Measurements from ENCODE around the gene CLDN22.
"Not testable (repeated sequence)": the region's sequence is repeated elsewhere in the genome, so short reads cannot be mapped to it uniquely, and the experiment has no call there.

Gene CLDN22

GRCh38 chr4:183347566-183347965, 27.5 kb upstream of the CLDN22 start:
- no peak for DNase-seq (ENCODE audit: low read depth in 2 of 2, low spot score in 1 of 2)

DNA sequence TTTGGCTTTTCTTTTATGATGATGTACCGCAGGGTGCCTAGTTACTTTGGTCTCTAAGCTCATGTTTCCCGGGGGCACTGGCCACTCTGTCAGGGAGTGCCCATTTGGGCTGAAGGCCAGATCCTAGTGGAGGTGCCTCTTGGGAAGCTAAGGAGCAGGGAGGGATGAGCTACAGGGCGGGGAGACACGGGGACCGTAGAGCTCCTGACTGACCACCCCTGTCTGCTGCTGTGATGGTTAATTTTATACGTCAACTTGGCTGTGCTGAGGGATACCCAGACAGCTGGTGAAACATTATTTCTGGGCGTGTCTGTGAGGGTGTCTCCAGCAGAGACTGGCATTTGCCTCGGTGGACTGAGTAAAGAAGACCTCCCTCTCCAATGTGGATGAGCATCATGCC, 27.1 kb upstream of the CLDN22 start:
- DNase-seq (ENCODE audit: low read depth in 2 of 2, low spot score in 1 of 2): no peak

DNA sequence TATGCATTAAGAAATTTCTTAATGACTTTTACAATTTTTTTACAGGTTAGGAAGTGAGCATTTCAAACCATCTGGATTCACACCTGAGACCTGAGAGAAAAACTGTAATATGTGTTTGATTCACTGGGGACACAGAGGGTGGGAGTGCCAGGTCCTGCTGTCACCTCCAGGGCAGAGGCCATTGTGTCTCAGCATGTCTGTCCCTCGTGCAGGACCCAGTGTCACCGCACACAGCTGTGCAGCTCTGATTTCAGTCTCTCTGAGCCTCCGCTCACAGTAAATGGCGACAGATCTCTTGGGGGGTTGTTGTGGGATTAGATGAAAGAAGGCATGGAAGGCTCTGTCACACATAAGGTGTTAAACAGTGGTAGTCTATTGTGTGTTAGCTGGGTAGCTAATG, 25.2 kb upstream of the CLDN22 start:
- DNase-seq (ENCODE audit: low read depth in 2 of 2, low spot score in 1 of 2): no peak

DNA sequence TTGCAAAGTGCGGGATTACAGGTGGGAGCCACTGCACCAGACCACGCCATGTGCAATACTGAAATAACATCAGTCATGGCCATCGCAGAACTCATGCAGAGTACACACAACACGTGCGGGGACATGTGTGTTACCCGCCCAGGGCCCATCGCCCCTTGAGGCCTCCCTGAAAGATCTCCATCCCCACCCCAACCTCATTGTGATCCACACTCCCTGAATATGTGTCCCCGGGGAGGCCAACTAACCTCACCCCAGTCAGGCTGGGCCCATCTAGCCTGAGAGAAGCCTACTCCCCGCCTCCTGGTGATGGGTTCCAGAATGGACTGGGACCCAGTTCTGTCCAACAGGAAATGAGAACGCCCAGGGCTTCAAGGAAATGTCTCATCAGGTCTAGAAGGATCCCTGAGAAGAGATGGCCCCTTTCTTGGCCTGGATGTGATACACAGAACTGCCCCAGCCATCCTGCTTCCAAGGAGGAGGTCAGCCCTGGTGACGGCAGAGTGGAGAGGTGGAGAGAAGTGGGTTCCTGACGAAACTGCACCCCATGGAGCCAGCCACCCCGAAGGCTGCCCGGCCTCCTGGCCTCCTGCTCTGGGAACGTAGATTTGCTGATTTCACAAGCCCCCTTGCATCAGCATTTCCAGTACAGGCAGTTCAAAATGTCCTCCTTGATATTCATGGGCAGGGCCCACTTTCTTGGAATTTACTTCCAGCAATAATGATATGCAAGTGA, 24.6 kb upstream of the CLDN22 start:
- DNase-seq (ENCODE audit: low read depth in 2 of 2, low spot score in 1 of 2): no peak

- DNase-seq (ENCODE audit: low read depth in 2 of 2, low spot score in 1 of 2): no peak
These were observed 23.7 kb upstream of the CLDN22 start for GRCh38 chr4:183343730-183344129.

GRCh38 chr4:183342541-183343533, 22.8 kb upstream of the CLDN22 start:
- DNase-seq (ENCODE audit: low read depth in 2 of 2, low spot score in 1 of 2): no peak

DNA sequence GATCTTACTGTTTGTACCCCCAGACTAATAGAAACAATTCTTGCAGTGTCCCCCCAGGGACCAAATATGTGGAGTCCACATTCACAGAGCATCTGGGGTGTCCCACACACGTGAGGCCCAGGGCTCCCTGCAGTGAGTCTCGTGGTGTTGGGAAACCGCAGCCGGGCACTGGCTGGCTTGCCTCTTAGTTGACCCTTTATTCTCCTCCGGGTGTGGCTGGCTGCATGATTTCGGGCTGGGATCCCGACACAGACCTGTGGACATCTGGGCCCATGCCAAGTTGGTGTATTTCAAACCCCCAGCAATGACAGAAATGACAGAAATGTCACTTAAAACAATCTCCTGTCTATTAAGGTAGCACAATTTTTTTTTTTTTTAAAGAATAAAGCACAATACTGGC, 17.8 kb upstream of the CLDN22 start:
- DNase-seq (ENCODE audit: low read depth in 2 of 2, low spot score in 1 of 2): no peak

- DNase-seq (ENCODE audit: low read depth in 2 of 2, low spot score in 1 of 2): no peak
These were observed 17.3 kb upstream of the CLDN22 start for GRCh38 chr4:183337349-183337748.

DNA sequence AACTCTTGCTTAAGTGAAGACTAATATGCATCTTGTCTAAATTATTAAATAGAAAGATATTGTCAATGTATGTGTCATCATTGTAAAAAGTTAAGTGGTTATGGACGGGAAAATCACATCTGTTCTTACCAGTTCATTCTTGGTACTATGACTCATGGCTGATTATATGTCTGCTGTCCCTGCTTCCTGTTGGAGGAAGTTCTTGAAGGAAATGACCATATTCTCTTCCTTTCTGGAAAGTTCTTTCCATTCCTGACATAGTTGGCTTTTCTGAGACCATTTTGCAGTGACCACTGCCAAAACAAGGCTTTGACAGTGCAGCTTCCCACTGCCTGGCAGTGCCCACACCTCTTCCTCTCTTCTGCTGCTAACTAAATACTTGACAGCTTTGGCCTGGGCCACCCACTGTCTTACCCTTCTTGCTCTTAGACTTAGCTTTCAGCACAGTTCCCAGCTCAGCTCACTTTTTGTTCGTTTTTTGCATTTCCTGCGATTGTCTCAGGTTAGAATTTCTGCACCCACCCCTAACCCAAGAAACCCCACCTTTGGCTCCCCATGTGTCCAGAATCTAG, 15.4 kb upstream of the CLDN22 start:
- DNase-seq (ENCODE audit: low read depth in 2 of 2, low spot score in 1 of 2): no peak

DNA sequence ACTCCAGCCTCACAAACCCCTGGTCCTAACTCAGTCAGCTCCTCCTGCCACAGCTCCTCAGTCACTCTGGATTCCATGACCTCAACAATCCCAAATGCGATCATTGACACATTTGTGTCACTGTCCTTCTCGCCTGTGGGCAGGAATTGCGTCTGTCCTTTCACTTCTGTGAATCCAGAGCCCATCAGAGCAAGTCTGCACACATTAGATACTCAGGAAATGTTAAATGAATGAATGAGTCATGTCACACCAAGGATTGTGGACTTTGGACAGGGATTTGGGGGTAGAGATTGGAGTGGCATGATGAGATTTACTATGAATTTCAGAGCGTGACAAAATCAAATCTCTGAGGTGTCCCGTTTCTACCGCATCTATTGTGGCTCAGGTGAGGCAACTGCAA, 13.9 kb upstream of the CLDN22 start:
- no peak for DNase-seq (ENCODE audit: low read depth in 2 of 2, low spot score in 1 of 2)

DNA sequence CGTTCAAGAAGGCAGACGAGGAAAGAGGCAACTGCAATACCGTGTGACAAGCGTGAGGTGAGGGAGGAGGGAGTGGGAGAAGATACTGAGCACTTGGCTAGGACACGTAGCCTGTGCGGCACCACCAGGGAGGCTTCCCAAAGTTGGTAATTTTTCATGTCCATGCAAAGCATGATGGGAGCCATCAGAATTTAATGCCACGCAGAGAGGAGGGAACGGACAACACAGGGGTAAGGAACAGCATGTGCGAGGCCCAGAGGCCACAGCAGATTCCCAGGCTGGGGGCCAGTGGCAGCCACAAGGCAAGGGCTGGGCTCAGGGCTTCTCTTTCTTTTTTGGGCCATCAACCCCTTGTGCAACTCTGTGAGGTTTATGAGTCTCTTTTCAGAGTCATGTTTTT, 13.1 kb upstream of the CLDN22 start:
- no peak for DNase-seq (ENCODE audit: low read depth in 2 of 2, low spot score in 1 of 2)

DNA sequence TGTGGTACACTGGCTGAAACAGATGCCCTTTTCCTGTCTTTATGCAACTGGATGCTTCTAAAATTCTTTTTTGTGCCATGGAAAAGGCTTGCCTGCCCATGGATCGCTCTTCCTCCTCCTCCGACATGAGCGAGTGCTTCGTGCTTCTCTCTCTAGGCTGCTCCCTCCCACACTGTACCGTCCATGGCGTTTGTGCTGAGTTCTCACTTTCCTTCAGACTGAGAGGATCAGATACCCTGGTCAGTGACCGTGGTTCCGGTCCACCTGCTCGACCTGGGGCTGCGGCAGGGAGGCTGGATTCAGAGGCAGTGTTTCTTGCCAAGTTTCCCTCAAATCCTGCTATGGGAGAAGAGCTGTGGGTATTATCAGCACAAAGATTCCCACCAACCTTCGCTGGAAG, 12.4 kb upstream of the CLDN22 start:
- DNase-seq (ENCODE audit: low read depth in 2 of 2, low spot score in 1 of 2): no peak

DNA sequence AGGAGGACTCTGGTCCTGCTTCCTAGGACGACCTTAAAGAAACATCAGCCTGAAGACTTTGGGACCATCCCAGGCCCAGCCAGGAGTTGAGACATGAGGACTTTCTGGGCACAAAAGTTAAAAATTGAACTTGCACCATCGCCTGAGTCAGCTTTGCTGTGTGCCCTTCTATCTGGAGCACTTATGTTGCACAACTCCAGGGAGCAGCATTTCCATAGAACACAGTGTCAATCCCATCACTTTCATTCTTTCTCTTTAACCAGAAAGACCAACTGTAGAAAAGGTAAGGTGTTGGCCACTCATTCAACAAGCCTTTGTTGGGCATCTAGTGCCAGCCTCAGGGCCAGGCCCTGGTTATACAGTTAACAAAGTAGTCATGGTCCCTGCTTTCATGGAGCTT, 10.8 kb upstream of the CLDN22 start:
- DNase-seq (ENCODE audit: low read depth in 2 of 2, low spot score in 1 of 2): no peak

DNA sequence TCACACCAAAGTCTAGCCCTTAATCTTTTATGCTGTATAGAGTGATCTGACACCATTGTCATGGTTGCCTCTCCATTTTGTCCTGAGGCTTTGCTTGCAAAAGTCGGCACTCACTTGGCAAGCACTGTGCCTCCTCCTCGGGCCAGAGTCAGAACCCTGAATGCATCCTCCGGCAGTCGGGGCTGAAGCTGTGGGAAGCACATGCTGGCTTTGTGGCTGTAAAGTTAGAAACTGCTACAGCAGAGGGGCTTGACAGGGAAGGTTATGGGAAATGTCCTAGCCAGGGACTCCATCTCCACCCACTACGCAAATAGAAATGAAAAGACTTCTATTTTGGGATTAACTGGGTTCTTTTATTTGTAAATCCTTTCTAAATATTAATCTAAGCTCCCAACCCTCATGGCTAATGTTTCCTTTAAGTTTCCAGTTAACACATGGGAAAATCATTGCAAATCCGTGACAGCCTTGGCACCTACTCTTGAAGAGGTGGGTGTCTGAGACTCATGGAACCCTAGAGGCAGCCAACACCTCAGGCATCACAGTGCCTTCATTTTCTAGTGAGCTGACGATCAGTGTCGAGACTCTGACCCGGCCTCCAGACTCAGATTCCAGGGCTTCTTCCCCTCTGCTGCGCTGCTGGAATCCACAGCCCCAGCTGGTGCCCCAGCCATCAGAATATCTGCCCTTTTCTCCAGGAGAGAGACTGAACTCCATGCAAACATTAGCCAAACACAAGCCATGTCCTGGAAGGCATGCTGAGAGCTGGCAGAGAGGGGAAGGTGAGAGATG, 10.1 kb upstream of the CLDN22 start:
- no peak for DNase-seq (ENCODE audit: low read depth in 2 of 2, low spot score in 1 of 2)

GRCh38 chr4:183329244-183329643, 9.2 kb upstream of the CLDN22 start:
- no peak for DNase-seq (ENCODE audit: low read depth in 2 of 2, low spot score in 1 of 2)

- DNase-seq (ENCODE audit: low read depth in 2 of 2, low spot score in 1 of 2): no peak
These were observed 8.8 kb upstream of the CLDN22 start for GRCh38 chr4:183328832-183329231.

DNA sequence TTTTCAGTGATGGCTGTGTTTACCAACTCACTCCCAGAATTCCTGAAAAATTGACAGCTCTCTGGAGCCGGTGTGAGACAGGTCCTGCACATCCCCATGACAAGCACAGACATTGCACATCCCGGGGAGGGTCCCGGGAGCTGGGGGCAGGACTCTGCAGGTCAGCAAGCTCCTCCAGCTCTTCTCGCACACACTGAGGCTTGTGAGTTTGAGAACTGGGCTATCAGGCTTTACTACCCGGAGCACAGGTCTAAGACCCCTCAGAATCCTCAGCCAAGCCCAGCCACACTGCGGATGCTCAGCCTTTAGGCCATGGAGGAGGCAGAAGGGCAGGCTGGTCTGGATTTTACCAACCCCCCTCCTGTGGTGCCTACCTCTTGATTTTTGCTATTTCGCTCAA, 7.8 kb upstream of the CLDN22 start:
- no peak for DNase-seq (ENCODE audit: low read depth in 2 of 2, low spot score in 1 of 2)

DNA sequence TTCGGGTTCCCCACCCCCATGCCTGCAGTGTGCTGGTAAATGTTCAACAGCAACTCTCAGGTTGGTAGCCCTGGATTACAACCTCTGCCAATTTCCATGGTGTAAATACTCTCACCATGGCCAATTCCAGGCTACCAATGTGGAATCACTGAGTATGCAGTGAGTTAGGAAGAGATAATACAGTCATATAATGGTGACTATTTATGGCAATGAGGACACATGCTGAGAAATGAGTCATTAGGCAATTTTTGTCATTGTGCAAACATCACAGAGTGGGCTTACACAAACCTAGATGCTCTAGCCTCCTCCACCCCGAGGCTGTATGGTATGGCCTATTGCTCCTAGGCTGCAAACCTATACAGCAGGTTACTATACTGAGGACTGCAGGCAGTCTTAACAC, 6.8 kb upstream of the CLDN22 start:
- no peak for DNase-seq (ENCODE audit: low read depth in 2 of 2, low spot score in 1 of 2)

DNA sequence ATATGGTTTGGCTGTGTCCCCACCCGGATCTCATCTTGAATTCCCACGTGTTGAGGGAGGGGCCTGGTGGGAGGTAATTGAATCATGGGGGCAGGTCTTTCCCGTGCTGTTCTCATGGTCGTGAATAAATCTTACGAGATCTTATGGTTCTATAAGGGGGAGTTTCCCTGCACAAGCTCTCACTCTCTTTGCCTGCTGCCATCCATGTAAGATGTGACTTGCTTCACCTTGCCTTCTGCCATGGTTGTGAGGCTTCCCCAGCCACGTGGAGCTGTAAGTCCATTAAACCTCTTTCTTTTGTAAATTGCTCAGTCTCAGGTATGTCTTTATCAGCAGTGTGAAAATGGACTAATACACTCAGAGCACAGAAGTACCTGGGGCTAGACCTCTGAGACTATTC, 6.3 kb upstream of the CLDN22 start:
- not testable (repeated sequence) for DNase-seq (ENCODE audit: low read depth in 2 of 2, low spot score in 1 of 2)

DNA sequence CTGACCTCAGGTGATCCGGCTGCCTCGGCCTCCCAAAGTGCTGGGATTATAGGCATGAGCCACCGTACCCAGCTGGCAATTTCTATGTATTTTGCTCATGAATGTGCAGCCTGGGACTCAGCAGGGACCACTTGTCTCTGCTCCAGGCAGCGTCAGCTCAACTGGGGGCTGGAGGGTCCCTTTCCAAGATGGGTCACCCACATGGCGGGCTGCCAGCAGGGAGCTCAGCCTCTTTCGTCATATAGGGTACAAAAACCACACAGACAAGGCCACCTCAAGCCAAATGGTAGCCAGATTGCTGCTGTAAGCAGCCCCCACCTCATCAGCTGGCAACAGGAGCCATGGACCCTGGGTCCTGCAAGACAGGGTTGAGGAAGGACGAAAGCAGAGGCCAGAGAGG, 4.5 kb upstream of the CLDN22 start:
- no peak for DNase-seq (ENCODE audit: low read depth in 2 of 2, low spot score in 1 of 2)

DNA sequence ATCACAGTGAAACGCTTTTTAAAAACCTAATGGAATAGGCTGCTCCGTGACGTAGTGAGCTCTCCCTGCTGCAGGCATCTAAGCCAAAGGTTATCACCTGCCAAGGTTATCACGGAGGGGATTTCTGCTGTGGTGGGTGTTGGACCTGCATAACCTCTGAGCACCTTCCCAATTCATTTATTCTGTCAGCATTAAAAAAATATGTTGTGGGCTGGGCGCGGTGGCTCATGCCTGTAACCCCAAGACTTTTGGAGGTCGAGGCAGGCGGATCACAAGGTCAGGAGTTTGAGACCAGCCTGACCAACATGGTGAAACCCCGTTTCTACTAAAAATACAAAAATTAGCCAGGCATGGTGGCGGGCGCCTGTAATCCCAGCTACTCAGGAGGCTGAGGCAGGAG, 4.0 kb upstream of the CLDN22 start:
- DNase-seq (ENCODE audit: low read depth in 2 of 2, low spot score in 1 of 2): not testable (repeated sequence)
